OCI-LY3 (cell line): ENCODE data around the gene HDDC3.

ENCODE experiments used
- H2AFZ ChIP-seq: fragments of 200-600, 300-600 bp; shearing (Covaris generic); 2 replicates; pipeline ENCODE4 v1.6.0; 2014; ENCODE audit warnings: antibody characterized with exemption, low read depth, low read length
- H3K27ac ChIP-seq: fragments of 200-600, 300-600 bp; sonication (generic); 2 replicates; pipeline ENCODE4 v1.5.1; 2014; ENCODE audit warnings: mild to moderate bottlenecking, low read length, moderate library complexity, mixed read lengths
- H3K27me3 ChIP-seq: fragments of 200-600, 300-600 bp; sonication (generic); 2 replicates; pipeline ENCODE4 v1.6.1; 2014; ENCODE audit warnings: low read depth, low read length, mixed read lengths
- H3K36me3 ChIP-seq: fragments of 200-600, 300-600 bp; sonication (generic); replicated peaks from 2 replicates; pipeline ENCODE3; 2014; ENCODE audit warnings: low read depth, low read length, mixed read lengths
- H3K4me1 ChIP-seq: fragments of 300-600, 200-600 bp; sonication (generic); 2 replicates; pipeline ENCODE4 v1.6.1; 2014; ENCODE audit warnings: low read length, mixed read lengths
- H3K4me2 ChIP-seq: fragments of 200-600, 300-600 bp; sonication (generic); 2 replicates; pipeline ENCODE4 v1.6.1; 2014; ENCODE audit warnings: low read length, mixed read lengths
- H3K4me3 ChIP-seq: fragments of 300-600, 200-600 bp; sonication (generic); 2 replicates; pipeline ENCODE4 v1.5.1; 2014; ENCODE audit warnings: antibody characterized with exemption, mild to moderate bottlenecking, low read length, moderate library complexity
- H3K79me2 ChIP-seq: fragments of 300-600, 200-600 bp; shearing (Covaris generic); 2 replicates; pipeline ENCODE4 v1.6.1; 2014; ENCODE audit warnings: mild to moderate bottlenecking, low read length, mixed read lengths
- H3K9ac ChIP-seq: fragments of 300-600, 200-600 bp; shearing (Covaris generic); 2 replicates; pipeline ENCODE4 v1.6.0; 2014; ENCODE audit warnings: mild to moderate bottlenecking, low read length, moderate library complexity
- H3K9me3 ChIP-seq: fragments of 200-600, 300-600 bp; shearing (Covaris generic); 2 replicates; pipeline ENCODE4 v1.6.1; 2014; ENCODE audit warnings: low read length, mixed read lengths; ENCODE audit not compliant: insufficient read depth
- H4K20me1 ChIP-seq: fragments of 200-600, 300-600 bp; sonication (generic); 2 replicates; pipeline ENCODE4 v1.6.1; 2016; ENCODE audit warnings: low read length, mixed read lengths; ENCODE audit not compliant: insufficient read depth
- CTCF ChIP-seq: fragments of 200-600, 300-600 bp; sonication (generic); IDR thresholded peaks from 2 replicates; pipeline ENCODE4 v1.5.1; 2014; ENCODE audit warnings: antibody characterized with exemption, low read length, low read depth
- EZH2phosphoT487 ChIP-seq: fragments of 200-600 bp; shearing (Covaris generic); IDR thresholded peaks from 2 replicates; pipeline ENCODE4 v1.6.1; 2018; ENCODE audit warnings: antibody characterized with exemption, mixed run types, low read depth

The HDDC3 gene

GRCh38 chr15:90952901-90953677 is 20.7 kb upstream of the HDDC3 start:
- H3K79me2 ChIP-seq: peaks cover 29% of the 10 kb centered on the region
- no peak overlapping the region for H3K4me3 ChIP-seq
- TF ChIP-seq EZH2phosphoT487 (no peak), CTCF (no peak)
- H3K4me1 ChIP-seq: peaks cover 10% of the 10 kb centered on the region
- no peaks in the 10 kb centered on the region for H3K9me3 ChIP-seq
- no peak overlapping the region for H2AFZ ChIP-seq
- no peak overlapping the region for H3K9ac ChIP-seq
- H3K27me3 ChIP-seq: no peaks in the 10 kb centered on the region
- H3K27ac ChIP-seq: no peak overlapping the region
- H3K4me2 ChIP-seq: no peak overlapping the region
- no peaks in the 10 kb centered on the region for H4K20me1 ChIP-seq
- peaks cover 37% of the 10 kb centered on the region for H3K36me3 ChIP-seq

- Histone ChIP-seq H4K20me1 (no peaks in the 10 kb centered on the region), H3K4me1 (peaks cover 3% of the 10 kb centered on the region), H3K36me3 (peaks cover 47% of the 10 kb centered on the region), H3K9ac (no peak overlapping the region), H3K9me3 (no peaks in the 10 kb centered on the region), H3K27ac (no peak overlapping the region), H3K4me3 (no peak overlapping the region), H3K79me2 (peaks cover 6% of the 10 kb centered on the region), H2AFZ (no peak overlapping the region), H3K4me2 (no peak overlapping the region), H3K27me3 (no peaks in the 10 kb centered on the region)
- no peak for TF ChIP-seq EZH2phosphoT487
- TF ChIP-seq CTCF: no peak
Observed at GRCh38 chr15:90950676-90951075, 18.3 kb upstream of the HDDC3 start.

GRCh38 chr15:90949979-90950675 is 17.8 kb upstream of the HDDC3 start:
- H3K4me3 ChIP-seq: no peak overlapping the region
- H3K27me3 ChIP-seq: no peaks in the 10 kb centered on the region
- peaks cover 49% of the 10 kb centered on the region for H3K36me3 ChIP-seq
- peaks cover under 1% of the 10 kb centered on the region; the same call in 1 of the 2 replicates for H3K79me2 ChIP-seq
- no peak overlapping the region for H3K9ac ChIP-seq
- TF ChIP-seq EZH2phosphoT487 (no peak), CTCF (no peak)
- H4K20me1 ChIP-seq: no peaks in the 10 kb centered on the region
- peaks cover 2% of the 10 kb centered on the region; the same call in 1 of the 2 replicates for H3K4me1 ChIP-seq
- no peak overlapping the region for H2AFZ ChIP-seq
- H3K4me2 ChIP-seq: no peak overlapping the region
- no peak overlapping the region for H3K27ac ChIP-seq
- no peaks in the 10 kb centered on the region for H3K9me3 ChIP-seq

GRCh38 chr15:90948506-90948905 is 16.2 kb upstream of the HDDC3 start:
- no peak overlapping the region for H2AFZ ChIP-seq
- TF ChIP-seq EZH2phosphoT487 (no peak), CTCF (no peak)
- no peak overlapping the region for H3K9ac ChIP-seq
- H3K4me3 ChIP-seq: no peak overlapping the region
- no peaks in the 10 kb centered on the region for H4K20me1 ChIP-seq
- H3K4me1 ChIP-seq: no peaks in the 10 kb centered on the region
- H3K36me3 ChIP-seq: peaks cover 53% of the 10 kb centered on the region
- no peaks in the 10 kb centered on the region for H3K9me3 ChIP-seq
- no peaks in the 10 kb centered on the region for H3K27me3 ChIP-seq
- no peak overlapping the region for H3K4me2 ChIP-seq
- H3K27ac ChIP-seq: no peak overlapping the region
- no peaks in the 10 kb centered on the region for H3K79me2 ChIP-seq
